Measurements from ENCODE around the gene CENPU. TPM values are rescaled to one million over a fixed set of nuclear protein-coding genes. Genes with fewer than 3 reads are reported as not detected.
"Not testable (repeated sequence)": the region's sequence is repeated elsewhere in the genome, so short reads cannot be mapped to it uniquely, and the experiment has no call there.

Gene CENPU
- total RNA-seq, 1 experiment from 2014 or later: 37.3 TPM

DNA sequence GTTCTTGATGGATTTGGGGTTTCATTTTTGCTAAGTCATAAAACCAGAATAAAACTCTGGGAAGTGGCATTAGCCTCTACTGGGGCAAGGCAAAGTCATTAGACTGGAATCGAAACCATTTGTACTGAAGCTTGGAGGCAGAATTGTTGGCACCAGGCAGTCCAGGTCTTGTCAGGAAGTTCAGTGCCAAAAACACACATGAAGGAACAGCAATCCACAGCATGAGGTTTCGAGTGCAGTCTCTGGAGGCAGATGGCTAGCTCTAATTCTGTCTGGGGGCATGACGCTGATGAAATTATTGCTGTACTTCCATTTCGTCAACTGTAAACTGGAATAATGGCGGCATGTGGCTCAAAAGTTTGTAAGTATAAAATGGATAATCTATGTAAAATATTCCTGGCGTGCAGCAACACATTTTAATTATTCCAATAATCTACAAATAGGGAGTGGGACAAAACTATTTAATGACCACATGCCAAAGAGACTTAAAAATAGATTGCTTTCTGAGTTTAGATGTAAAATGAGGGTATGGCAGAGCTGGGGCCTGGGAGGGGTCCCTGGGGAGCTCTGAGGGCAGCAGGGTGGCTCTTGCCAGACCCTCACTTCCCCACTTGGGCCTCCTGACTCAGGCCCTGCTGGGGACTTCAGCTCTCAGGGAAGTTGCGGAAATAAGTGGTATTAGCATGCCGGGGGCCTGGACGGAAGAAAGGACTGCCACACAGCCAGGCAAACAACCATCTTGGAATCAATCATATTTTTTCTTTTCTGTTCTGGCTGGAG is 18.8 kb upstream of the CENPU start:
- DNase-seq (ENCODE audit: low read depth): no peak

GRCh38 chr4:184751585-184751956 is 17.7 kb upstream of the CENPU start:
- DNase-seq (ENCODE audit: low read depth): no peak

- no peak for DNase-seq (ENCODE audit: low read depth)
These were observed 17.2 kb upstream of the CENPU start for GRCh38 chr4:184750926-184751584.

- DNase-seq (ENCODE audit: low read depth): no peak
These were observed 14.4 kb upstream of the CENPU start for GRCh38 chr4:184748251-184748652.

GRCh38 chr4:184747034-184747830 is 13.3 kb upstream of the CENPU start:
- no peak for DNase-seq (ENCODE audit: low read depth)

- DNase-seq (ENCODE audit: low read depth): peak; percentile 64
These were observed 12.2 kb upstream of the CENPU start for GRCh38 chr4:184745831-184746795.

DNA sequence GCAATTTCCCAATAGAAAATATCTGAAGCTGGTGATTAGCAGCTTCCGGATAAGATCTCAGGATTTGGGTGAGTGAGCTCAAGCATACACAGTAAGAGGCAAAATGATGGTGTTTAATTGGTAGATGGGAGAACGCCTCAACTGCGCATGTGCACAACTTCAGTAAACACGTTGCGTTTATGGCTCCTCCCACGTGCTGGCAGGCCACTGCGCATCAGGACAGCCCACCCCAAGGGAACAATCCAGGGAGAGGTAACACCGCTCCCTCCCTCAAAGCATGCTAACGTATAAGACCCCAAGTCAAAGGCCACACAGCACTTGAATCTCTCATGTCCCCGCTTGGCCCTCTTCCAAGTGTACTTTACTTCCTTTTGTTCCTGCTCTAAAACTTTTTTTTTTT is 10.3 kb upstream of the CENPU start:
- no peak for DNase-seq (ENCODE audit: low read depth)

- DNase-seq (ENCODE audit: low read depth): no peak
These were observed 9.8 kb upstream of the CENPU start for GRCh38 chr4:184743650-184744049.

DNA sequence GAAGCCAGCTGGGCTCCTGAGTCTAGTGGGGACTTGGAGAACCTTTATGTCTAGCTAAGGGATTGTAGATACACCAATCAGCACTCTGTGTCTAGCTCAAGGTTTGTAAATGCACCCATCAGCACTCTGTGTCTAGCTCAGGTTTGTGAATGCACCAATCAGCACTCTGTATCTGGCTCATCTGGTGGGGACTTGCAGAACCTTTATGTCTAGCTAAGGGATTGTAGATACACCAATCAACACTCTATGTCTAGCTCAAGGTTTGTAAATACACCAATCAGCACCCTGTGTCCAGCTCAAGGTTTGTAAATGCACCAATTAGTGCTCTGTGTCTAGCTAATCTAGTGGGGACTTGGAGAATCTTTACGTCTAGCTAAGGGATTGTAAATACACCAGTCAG is 7.8 kb upstream of the CENPU start:
- not testable (repeated sequence) for DNase-seq (ENCODE audit: low read depth)

DNA sequence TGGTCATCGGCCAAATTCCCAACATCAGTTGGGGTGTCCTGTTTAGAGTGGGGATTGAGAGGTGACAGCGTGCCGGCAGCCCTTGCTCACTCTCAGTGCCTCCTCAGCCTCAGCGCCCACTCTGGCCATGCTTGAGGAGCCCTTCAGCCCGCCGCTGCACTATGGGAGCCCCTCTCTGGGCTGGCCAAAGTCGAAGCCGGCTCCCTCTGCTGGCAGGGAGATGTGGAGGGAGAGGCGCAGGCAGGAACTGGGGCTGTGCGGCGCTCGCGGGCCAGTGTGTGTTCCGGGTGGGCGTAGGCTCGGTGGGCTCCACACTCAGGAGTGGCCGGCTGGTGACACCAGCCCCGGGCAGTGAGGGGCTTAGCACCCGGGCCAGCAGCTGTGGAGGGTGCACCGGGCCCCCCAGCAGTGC is 7.1 kb upstream of the CENPU start:
- DNase-seq (ENCODE audit: low read depth): no peak

DNA sequence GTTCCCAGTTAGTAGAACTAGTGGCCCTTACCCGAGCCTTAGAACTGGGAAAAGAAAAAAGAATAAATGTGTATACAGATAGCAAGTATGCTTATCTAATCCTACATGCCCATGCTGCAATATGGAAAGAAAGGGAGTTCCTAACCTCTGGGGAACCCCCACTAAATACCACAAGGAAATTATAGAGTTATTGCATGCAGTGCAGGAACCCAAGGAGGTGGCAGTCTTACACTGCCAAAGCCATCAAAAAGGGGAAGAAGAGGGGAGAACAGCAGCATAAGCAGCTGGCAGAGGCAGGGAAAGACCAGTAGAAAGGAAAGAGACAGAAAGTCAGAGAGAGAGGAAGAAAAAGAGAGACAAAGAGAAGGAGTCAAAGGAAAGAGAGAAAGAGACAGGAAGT is 5.7 kb upstream of the CENPU start:
- not testable (repeated sequence) for DNase-seq (ENCODE audit: low read depth)

GRCh38 chr4:184734758-184735157 is 862 bp upstream of the CENPU start:
- DNase-seq (ENCODE audit: low read depth): no peak

DNA sequence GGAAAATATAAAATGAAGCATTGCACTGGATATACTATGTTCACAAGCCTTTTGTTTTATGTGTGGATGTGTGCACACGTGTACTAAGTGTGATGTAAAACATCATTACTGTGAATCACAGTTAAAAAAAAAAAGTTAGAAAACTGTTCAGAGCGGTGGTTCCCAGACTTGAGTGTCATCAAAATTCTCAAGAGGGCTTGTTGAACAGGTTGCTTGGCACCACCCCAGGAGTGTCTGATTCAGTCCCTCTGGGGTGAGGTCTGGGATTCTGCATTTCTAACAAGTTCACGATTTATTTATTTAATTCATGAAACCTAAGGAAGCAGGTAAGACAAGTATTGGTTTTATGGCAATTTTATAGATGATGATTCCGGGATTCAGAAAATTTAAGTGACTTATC is 1.8 kb downstream of the CENPU start:
- peak; percentile 13 for DNase-seq (ENCODE audit: low read depth)

- DNase-seq (ENCODE audit: low read depth): no peak
These were observed 2.8 kb downstream of the CENPU start for GRCh38 chr4:184731056-184731455.

DNA sequence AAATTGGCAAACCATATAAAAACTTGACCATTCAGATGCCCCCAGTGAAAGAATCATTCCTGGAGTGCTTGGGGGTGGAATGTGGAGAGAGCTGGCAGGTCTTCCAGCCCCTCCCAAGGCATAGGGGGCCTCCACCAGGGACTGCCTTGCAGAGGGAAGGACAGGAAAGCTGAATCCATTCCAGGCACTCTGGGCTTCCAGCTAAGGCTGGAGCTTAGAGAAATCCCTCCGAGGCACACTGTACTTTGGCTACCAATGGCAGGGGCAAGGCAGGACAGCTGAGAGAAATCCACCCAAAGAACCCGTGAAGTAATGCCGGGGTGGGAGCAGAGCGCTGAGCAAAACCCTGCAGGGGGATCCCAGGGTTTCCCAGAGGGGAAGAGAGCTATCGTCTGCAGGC is 4.0 kb downstream of the CENPU start:
- DNase-seq (ENCODE audit: low read depth): no peak

- peak; percentile 86 for DNase-seq (ENCODE audit: low read depth)
These were observed 5.0 kb downstream of the CENPU start for GRCh38 chr4:184728858-184729257.

DNA sequence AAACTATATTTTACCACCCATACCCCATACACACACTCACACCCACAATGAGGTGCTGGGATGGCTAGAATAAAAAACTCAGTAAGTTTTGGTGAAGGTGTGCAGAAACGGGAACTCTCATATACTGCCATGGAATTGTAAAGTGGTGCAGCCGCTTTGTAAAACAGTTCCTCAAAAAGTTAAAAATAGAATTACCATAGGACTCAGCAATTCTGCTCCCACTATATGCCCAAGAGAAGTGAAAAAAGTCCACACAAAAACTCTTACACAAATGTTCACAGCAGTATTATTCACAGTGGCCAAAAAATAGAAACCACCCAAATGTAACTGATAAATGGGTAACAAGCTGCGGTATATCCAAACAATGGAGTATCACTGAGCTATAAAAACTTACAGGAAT is 6.5 kb downstream of the CENPU start:
- no peak for DNase-seq (ENCODE audit: low read depth)

DNA sequence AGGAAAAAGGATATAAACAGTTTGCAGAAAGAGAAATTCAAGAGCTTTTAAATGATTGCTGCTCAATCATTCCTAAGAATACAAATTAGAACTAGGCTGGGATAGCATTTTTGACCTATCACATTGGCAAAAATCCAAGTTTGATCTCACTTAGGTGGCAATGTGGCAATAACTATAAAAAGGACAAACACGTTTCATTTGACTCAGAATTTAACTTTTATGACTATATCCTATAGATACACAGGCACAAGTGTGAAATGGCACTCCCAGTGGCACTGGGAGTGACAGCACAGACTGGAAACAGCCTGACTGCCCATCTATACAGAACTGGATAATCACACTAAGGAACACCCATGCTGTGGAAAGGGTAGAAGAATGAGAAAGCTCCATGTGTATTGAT is 11.1 kb downstream of the CENPU start:
- no peak for DNase-seq (ENCODE audit: low read depth)

DNA sequence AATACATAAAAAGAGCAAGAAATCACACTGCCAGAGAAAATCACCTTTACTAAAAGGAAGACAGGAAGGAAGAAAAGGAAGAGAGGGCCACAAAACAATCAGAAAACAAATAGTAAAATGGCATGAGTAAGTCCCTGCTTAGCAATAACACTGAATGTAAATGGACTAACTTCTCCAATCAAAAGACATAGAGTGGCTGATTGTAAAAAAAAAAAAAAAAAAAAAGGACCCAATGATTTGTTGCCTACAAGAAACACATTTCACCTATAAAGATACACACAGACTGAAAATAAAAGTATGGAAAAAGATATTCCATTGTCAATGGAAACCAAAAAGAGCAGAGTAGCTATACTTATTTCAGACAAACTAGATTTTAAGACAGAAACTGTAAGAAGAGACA is 12.6 kb downstream of the CENPU start:
- no peak for DNase-seq (ENCODE audit: low read depth)

- DNase-seq (ENCODE audit: low read depth): no peak
These were observed 14.5 kb downstream of the CENPU start for GRCh38 chr4:184719407-184719806.

DNA sequence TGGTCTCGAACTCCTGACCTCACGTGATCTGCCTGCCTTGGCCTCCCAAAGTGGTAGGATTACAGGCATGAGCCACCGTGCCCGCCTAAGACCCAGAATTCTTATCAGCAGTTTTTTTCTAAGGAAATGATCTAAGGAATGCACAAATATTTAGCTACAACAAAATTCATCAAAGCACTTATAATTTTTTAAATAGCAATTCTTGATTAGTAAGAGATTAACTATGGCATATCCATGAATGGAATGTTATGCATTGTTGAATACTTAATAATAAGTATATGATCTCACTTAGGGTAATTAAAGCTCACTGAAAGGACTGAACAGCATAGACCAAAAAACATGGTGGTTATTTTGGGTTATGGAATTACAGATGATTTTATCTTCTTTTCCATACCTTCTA is 18.4 kb downstream of the CENPU start:
- no peak for DNase-seq (ENCODE audit: low read depth)
